Kidney (tissue), 14 donors: ENCODE results near the gene RAPGEF6. TPM values are rescaled to one million over a fixed set of nuclear protein-coding genes. Genes with fewer than 3 reads are reported as not detected.

Experiments used
- DNase-seq, 5 donors: peaks; one replicate each; pipeline ENCODE4 v3.0.0-alpha.2; 2013 to 2020
- FAIRE-seq: peaks from 2 replicates; lab custom pipeline; 2012; peaks lifted over from hg19 to GRCh38; lab: Jason Lieb, UNC
- H3K27ac ChIP-seq, 2 donors: one replicate each; pipeline ENCODE4 v1.7.0; 2013; ENCODE audit warnings: low read depth in 2 of 2, low read length in 2 of 2, inconsistent platforms in 1 of 2
- H3K27me3 ChIP-seq: one replicate; pipeline ENCODE4 v1.7.1; 2013; ENCODE audit warnings: low read length, inconsistent platforms; ENCODE audit not compliant: control insufficient read depth, insufficient read depth
- H3K36me3 ChIP-seq, 3 donors: one replicate each; pipeline versions ENCODE4 v1.7.0 to v1.7.1; 2013; ENCODE audit warnings: low read length in 3 of 3, control low read depth in 1 of 3, inconsistent platforms in 1 of 3; ENCODE audit not compliant: insufficient read depth in 3 of 3, control insufficient read depth in 2 of 3
- H3K4me1 ChIP-seq, 3 donors: one replicate each; pipeline versions ENCODE4 v1.7.0 to v1.7.1; 2013; ENCODE audit warnings: low read length in 3 of 3, inconsistent platforms in 1 of 3, low read depth in 1 of 3; ENCODE audit not compliant: control insufficient read depth in 2 of 3, insufficient read depth in 2 of 3
- H3K4me3 ChIP-seq, 3 donors: one replicate each; pipeline versions ENCODE4 v1.7.0 to v1.8.1; 2013; ENCODE audit warnings: low read length in 3 of 3, control low read depth in 1 of 3, inconsistent platforms in 1 of 3
- H3K9ac ChIP-seq, 3 donors: one replicate each; pipeline versions ENCODE4 v1.7.0 to v1.7.1; 2013; ENCODE audit warnings: low read length in 3 of 3, control low read depth in 1 of 3, inconsistent platforms in 1 of 3
- H3K9me3 ChIP-seq, 3 donors: one replicate each; pipeline versions ENCODE4 v1.7.0 to v1.7.1; 2013; ENCODE audit warnings: low read length in 3 of 3, control low read depth in 1 of 3, inconsistent platforms in 1 of 3; ENCODE audit not compliant: control insufficient read depth in 2 of 3, insufficient read depth in 1 of 3
- CTCF ChIP-seq: IDR thresholded peaks from 3 replicates; pipeline ENCODE4 v1.5.1; 2012; ENCODE audit warnings: mild to moderate bottlenecking, moderate library complexity, borderline replicate concordance; ENCODE audit not compliant: insufficient read depth; ENCODE audit errors: extremely low read depth
- intact Hi-C: fragments of 100-400 bp; cut with DNase I; formaldehyde crosslinking; loops from one replicate; pipeline ENCODE4 v1.11.1; 2022
- polyA plus RNA-seq: library from polyadenylated mRNA; stranded (reverse); fragments of 350-450 nt; fragmentation: Illumina TruSeq; extraction: RNeasy Lipid Tissue Mini Kit (QIAGEN cat#74804); gene quantifications from one replicate; pipeline ENCODE4 v1.2.3, GENCODE V29; 2014; ENCODE audit warnings: low read depth, low replicate concordance; ENCODE audit not compliant: insufficient read depth
- total RNA-seq: library from RNA; stranded (reverse); fragmentation: NEBNext Ultra II Directional; extraction: Animal tissue kit (Norgen Biotek cat#: 25700); gene quantifications from one replicate; pipeline ENCODE4 v1.2.1, GENCODE V29; 2021
- donor health status: control.
- donor health status: control.
- donor health status: control.
- donor health status: control.
- donor health status: control.
- donor health status: DM: yes; HTN: yes; CAD: no.
- donor health status: Normal renal cell carcinoma (clear cell type).

RAPGEF6 gene
- total and polyA plus RNA-seq, 2 donors from 2014 or later, result 1.8 to 28.6 TPM

GRCh38 chr5:131413605-131414559 is 221.1 kb downstream of the RAPGEF6 start:
- FAIRE-seq (no peak), DNase-seq (no peak)
- Histone ChIP-seq H3K9me3 (no peaks in the 10 kb centered on the region), H3K4me3 (no peak overlapping the region), H3K36me3 (no peaks in the 10 kb centered on the region), H3K27ac (no peak overlapping the region), H3K27me3 (no peaks in the 10 kb centered on the region), H3K4me1 (peaks cover 0 to 5% (median 0%) of the 10 kb centered on the region in 3 donors), H3K9ac (no peak overlapping the region)
- TF ChIP-seq CTCF, result no peak
- intact Hi-C loops, result no loop called here

GRCh38 chr5:131406975-131407638 is 227.9 kb downstream of the RAPGEF6 start:
- no peak for TF ChIP-seq CTCF
- no peak for DNase-seq
- peaks cover 0 to 2% (median 0%) of the 10 kb centered on the region in 3 donors for H3K4me1 ChIP-seq
- intact Hi-C loops, result no loop called here
- H3K9ac ChIP-seq, result no peak overlapping the region
- no peak for FAIRE-seq
- H3K9me3 ChIP-seq, result peaks cover 0 to 5% (median 0%) of the 10 kb centered on the region in 3 donors
- no peak overlapping the region for H3K4me3 ChIP-seq
- no peak overlapping the region for H3K27ac ChIP-seq
- no peaks in the 10 kb centered on the region for H3K36me3 ChIP-seq
- H3K27me3 ChIP-seq, result no peaks in the 10 kb centered on the region

- intact Hi-C loops, result no loop called here
- no peaks in the 10 kb centered on the region for H3K27me3 ChIP-seq
- H3K4me1 ChIP-seq, result peaks cover 0 to 2% (median 0%) of the 10 kb centered on the region in 3 donors
- no peak overlapping the region for H3K4me3 ChIP-seq
- no peak overlapping the region for H3K27ac ChIP-seq
- no peak for DNase-seq
- FAIRE-seq, result no peak
- no peak overlapping the region for H3K9ac ChIP-seq
- H3K9me3 ChIP-seq, result peaks cover 0 to 5% (median 0%) of the 10 kb centered on the region in 3 donors
- H3K36me3 ChIP-seq, result no peaks in the 10 kb centered on the region
- TF ChIP-seq CTCF, result no peak
Observed at GRCh38 chr5:131406076-131406475, 229.0 kb downstream of the RAPGEF6 start.
